ENCODE results near the gene KSR1. TPM values are rescaled to one million over a fixed set of nuclear protein-coding genes. Genes with fewer than 3 reads are reported as not detected.

Gene KSR1
- total RNA-seq, 1 donor from 2014 or later = 90.2 TPM

GRCh38 chr17:27609611-27610303, 153.5 kb downstream of the KSR1 start:
- Histone ChIP-seq H3K4me1 (ENCODE audit: insufficient read depth, low read length) (no peaks in the 10 kb centered on the region), H3K79me2 (ENCODE audit: insufficient read depth, low read length) (no peaks in the 10 kb centered on the region), H4K20me1 (ENCODE audit: insufficient read depth, low read length) (peaks cover 23% of the 10 kb centered on the region), H3K27me3 (ENCODE audit: insufficient read depth, low read length) (no peaks in the 10 kb centered on the region), H3K36me3 (ENCODE audit: insufficient read depth, low read length) (peaks cover 25% of the 10 kb centered on the region), H2AFZ (ENCODE audit: low read depth, low read length) (no peak overlapping the region), H3K4me3 (ENCODE audit: insufficient read depth, low read depth, low read length) (no peak overlapping the region), H3K9me3 (ENCODE audit: insufficient read depth, low read depth, low read length) (no peaks in the 10 kb centered on the region), H3K9ac (ENCODE audit: low read length) (no peak overlapping the region), H3K4me2 (ENCODE audit: low read length) (no peak overlapping the region), H3K27ac (ENCODE audit: low read depth, low read length) (no peak overlapping the region)
- H3K4me1 Mint-ChIP-seq (ENCODE audit: low read depth, unreplicated experiment) = peaks cover 5% of the 10 kb centered on the region
- no peaks in the 10 kb centered on the region for H3K9me3 Mint-ChIP-seq (ENCODE audit: unreplicated experiment)
- H3K27ac Mint-ChIP-seq (ENCODE audit: unreplicated experiment) = no peak overlapping the region
- DNase-seq (ENCODE audit: low read depth) (no peak), FAIRE-seq (no peak)
- no peak for TF ChIP-seq EZH2 (IDR thresholded peaks at IDR 0.05; ENCODE audit: insufficient read depth, low read length)
- peak; percentile 31 for TF ChIP-seq CTCF (IDR thresholded peaks at IDR 0.05; ENCODE audit: insufficient read depth, low read depth, low read length)
- H3K27me3 Mint-ChIP-seq (ENCODE audit: low read depth, unreplicated experiment) = no peaks in the 10 kb centered on the region
- H3K36me3 Mint-ChIP-seq (ENCODE audit: low read depth, unreplicated experiment) = peaks cover 43% of the 10 kb centered on the region
- no peak overlapping the region for H3K4me3 Mint-ChIP-seq (ENCODE audit: unreplicated experiment)

- H3K27ac Mint-ChIP-seq (ENCODE audit: unreplicated experiment) = no peak overlapping the region
These were observed 154.0 kb downstream of the KSR1 start for GRCh38 chr17:27610304-27610677.

More at GRCh38 chr17:27610304-27610677, 154.0 kb downstream of the KSR1 start:
- no peak for FAIRE-seq
- Histone ChIP-seq H3K4me2 (ENCODE audit: low read length) (no peak overlapping the region), H3K9ac (ENCODE audit: low read length) (no peak overlapping the region), H3K9me3 (ENCODE audit: insufficient read depth, low read depth, low read length) (no peaks in the 10 kb centered on the region), H3K27me3 (ENCODE audit: insufficient read depth, low read length) (no peaks in the 10 kb centered on the region), H2AFZ (ENCODE audit: low read depth, low read length) (no peak overlapping the region), H3K27ac (ENCODE audit: low read depth, low read length) (no peak overlapping the region), H3K36me3 (ENCODE audit: insufficient read depth, low read length) (peaks cover 24% of the 10 kb centered on the region), H3K4me3 (ENCODE audit: insufficient read depth, low read depth, low read length) (no peak overlapping the region), H3K79me2 (ENCODE audit: insufficient read depth, low read length) (no peaks in the 10 kb centered on the region), H4K20me1 (ENCODE audit: insufficient read depth, low read length) (peaks cover 23% of the 10 kb centered on the region), H3K4me1 (ENCODE audit: insufficient read depth, low read length) (no peaks in the 10 kb centered on the region)
- DNase-seq (ENCODE audit: low read depth) = no peak
- Mint-ChIP-seq H3K36me3 (ENCODE audit: low read depth, unreplicated experiment) (peaks cover 39% of the 10 kb centered on the region), H3K9me3 (ENCODE audit: unreplicated experiment) (no peaks in the 10 kb centered on the region), H3K4me1 (ENCODE audit: low read depth, unreplicated experiment) (peaks cover 5% of the 10 kb centered on the region), H3K27me3 (ENCODE audit: low read depth, unreplicated experiment) (no peaks in the 10 kb centered on the region), H3K4me3 (ENCODE audit: unreplicated experiment) (no peak overlapping the region)
- TF ChIP-seq CTCF (IDR thresholded peaks at IDR 0.05; ENCODE audit: insufficient read depth, low read depth, low read length) = no peak
- TF ChIP-seq EZH2 (IDR thresholded peaks at IDR 0.05; ENCODE audit: insufficient read depth, low read length) = no peak
